Caco-2 (cell line): ENCODE results near the gene CUL1. TPM values are rescaled to one million over a fixed set of nuclear protein-coding genes. Genes with fewer than 3 reads are reported as not detected.

ENCODE experiments used
- BruUV-seq: library from RNA; stranded (reverse); fragments of 400-500 nt; replicated peaks from 2 replicates; lab custom pipeline; 2021; lab: Mats Ljungman, UMichigan
- CTCF ChIA-PET: fragments of 300-600 bp; sonication (Branson Sonifier 250); formaldehyde crosslinking; loops from one replicate; lab custom pipeline; 2022; ENCODE audit warnings: antibody characterized with exemption; lab: Charles Lee
- POLR2A ChIA-PET: fragments of 300-600 bp; sonication (Branson Sonifier 250); formaldehyde crosslinking; loops from one replicate; lab custom pipeline; 2022; ENCODE audit warnings: antibody characterized with exemption; lab: Charles Lee
- DNase-seq, 2 experiments: peaks; one replicate each; pipeline versions ENCODE4 v3.0.0 to v3.0.0-alpha.2; 2020 to 2022
- H3K27me3 ChIP-seq: replicated peaks from 2 replicates; pipeline ENCODE4 v1.6.0; 2011; ENCODE audit warnings: low read length; ENCODE audit not compliant: control insufficient read depth, insufficient read depth
- H3K36me3 ChIP-seq: 2 replicates; pipeline ENCODE4 v1.5.1; 2011; ENCODE audit warnings: low read length; ENCODE audit not compliant: control insufficient read depth, insufficient read depth
- H3K4me1 ChIP-seq: fragments of 250-450 bp; sonication (Bioruptor Pico); 2 replicates; pipeline ENCODE4 v1.5.1; 2020; ENCODE audit warnings: mild to moderate bottlenecking
- H3K4me3 ChIP-seq: 2 replicates; pipeline ENCODE4 v1.5.1; 2011; ENCODE audit warnings: low read depth, mild to moderate bottlenecking, control low read depth, low read length
- H3K9me3 ChIP-seq: fragments of 250-450 bp; sonication (Bioruptor Pico); 2 replicates; pipeline ENCODE4 v1.5.1; 2020; ENCODE audit warnings: mild to moderate bottlenecking, moderate library complexity
- H3K27ac Mint-ChIP-seq: one replicate; pipeline ENCODE4 v1.8.0; 2022; ENCODE audit warnings: mixed read lengths; ENCODE audit not compliant: unreplicated experiment
- H3K27me3 Mint-ChIP-seq: one replicate; pipeline ENCODE4 v1.8.0; 2022; ENCODE audit warnings: mixed read lengths; ENCODE audit not compliant: insufficient read depth, unreplicated experiment
- H3K36me3 Mint-ChIP-seq: one replicate; pipeline ENCODE4 v1.8.0; 2022; ENCODE audit warnings: mild to moderate bottlenecking, mixed read lengths; ENCODE audit not compliant: insufficient read depth, unreplicated experiment
- H3K4me1 Mint-ChIP-seq: one replicate; pipeline ENCODE4 v1.8.0; 2022; ENCODE audit warnings: low read depth, mixed read lengths; ENCODE audit not compliant: unreplicated experiment
- H3K4me3 Mint-ChIP-seq: one replicate; pipeline ENCODE4 v1.8.0; 2022; ENCODE audit warnings: mild to moderate bottlenecking, moderate library complexity, mixed read lengths; ENCODE audit not compliant: unreplicated experiment
- H3K9me3 Mint-ChIP-seq: one replicate; pipeline ENCODE4 v1.8.0; 2022; ENCODE audit warnings: mixed read lengths; ENCODE audit not compliant: unreplicated experiment
- CTCF ChIP-seq, 2 experiments: fragments of 200-600 bp in 1 of 2; IDR thresholded peaks; 1 replicate in 1 of 2; 2 replicates in 1 of 2; pipeline versions ENCODE4 v1.5.1 to v1.8.0; 2011 to 2022; ENCODE audit warnings: antibody characterized with exemption in 1 of 2, control low read depth in 1 of 2, inconsistent platforms in 1 of 2, low read depth in 1 of 2, low read length in 1 of 2, mild to moderate bottlenecking in 1 of 2, moderate library complexity in 1 of 2; ENCODE audit not compliant: insufficient read depth in 1 of 2, severe bottlenecking in 1 of 2, unreplicated experiment in 1 of 2
- intact Hi-C: fragments of 100-400 bp; cut with micrococcal nuclease; formaldehyde crosslinking; loops from one replicate; pipeline ENCODE4 v1.10.0; 2022; ENCODE audit not compliant: unreplicated experiment
- total RNA-seq: library from RNA; stranded (reverse); gene quantifications from 2 replicates; pipeline ENCODE4 v1.2.3, GENCODE V29; 2022

Gene CUL1
- total RNA-seq, 1 experiment from 2014 or later = 71.9 TPM

- Mint-ChIP-seq H3K27me3 (no peaks in the 10 kb centered on the region), H3K4me3 (no peak overlapping the region), H3K9me3 (no peaks in the 10 kb centered on the region), H3K4me1 (no peaks in the 10 kb centered on the region), H3K36me3 (peaks cover 97% of the 10 kb centered on the region), H3K27ac (no peak overlapping the region)
- POLR2A ChIA-PET = no interaction called here
- Histone ChIP-seq H3K36me3 (peaks cover 7% of the 10 kb centered on the region; the same call in 1 of the 2 replicates), H3K9me3 (0 out of 2 replicates have a peak, but pooled peaks cover 3% of the 10 kb centered on the region), H3K4me3 (no peak overlapping the region), H3K27me3 (no peaks in the 10 kb centered on the region), H3K4me1 (no peaks in the 10 kb centered on the region)
- BruUV-seq = no TSS peak
- CTCF ChIA-PET = no interaction called here
- intact Hi-C loops = no loop called here
- no peak for DNase-seq
- no peak for TF ChIP-seq CTCF (IDR thresholded peaks at IDR 0.05; ENCODE audit: insufficient read depth in 1 of 2, low read depth in 1 of 2, low read length in 1 of 2, severe bottlenecking in 1 of 2, unreplicated experiment in 1 of 2)
Measured at GRCh38 chr7:148791546-148791945, 92.8 kb downstream of the CUL1 start.

GRCh38 chr7:148793590-148793989 is 94.9 kb downstream of the CUL1 start:
- intact Hi-C loops = no loop called here
- no TSS peak for BruUV-seq
- Mint-ChIP-seq H3K36me3 (peaks cover 96% of the 10 kb centered on the region), H3K27ac (no peak overlapping the region), H3K4me1 (no peaks in the 10 kb centered on the region), H3K9me3 (no peaks in the 10 kb centered on the region), H3K4me3 (no peak overlapping the region), H3K27me3 (no peaks in the 10 kb centered on the region)
- no peak overlapping the region for H3K4me3 ChIP-seq
- no peak for DNase-seq
- CTCF ChIA-PET = no interaction called here
- POLR2A ChIA-PET = no interaction called here
- H3K4me1 ChIP-seq = no peaks in the 10 kb centered on the region
- peaks cover 7% of the 10 kb centered on the region; the same call in 1 of the 2 replicates for H3K36me3 ChIP-seq
- no peak for TF ChIP-seq CTCF (IDR thresholded peaks at IDR 0.05; ENCODE audit: insufficient read depth in 1 of 2, low read depth in 1 of 2, low read length in 1 of 2, severe bottlenecking in 1 of 2, unreplicated experiment in 1 of 2)
- H3K9me3 ChIP-seq = 0 out of 2 replicates have a peak, but pooled peaks cover 3% of the 10 kb centered on the region
- H3K27me3 ChIP-seq = no peaks in the 10 kb centered on the region

GRCh38 chr7:148794476-148794875 is 95.8 kb downstream of the CUL1 start:
- BruUV-seq = no TSS peak
- H3K9me3 ChIP-seq = 0 out of 2 replicates have a peak, but pooled peaks cover 3% of the 10 kb centered on the region
- ChIA-PET CTCF (no interaction called here), POLR2A (no interaction called here)
- Mint-ChIP-seq H3K36me3 (peaks cover 96% of the 10 kb centered on the region), H3K27ac (no peak overlapping the region), H3K4me1 (no peaks in the 10 kb centered on the region), H3K9me3 (no peaks in the 10 kb centered on the region), H3K27me3 (no peaks in the 10 kb centered on the region), H3K4me3 (no peak overlapping the region)
- H3K4me1 ChIP-seq = no peaks in the 10 kb centered on the region
- TF ChIP-seq CTCF (IDR thresholded peaks at IDR 0.05; ENCODE audit: insufficient read depth in 1 of 2, low read depth in 1 of 2, low read length in 1 of 2, severe bottlenecking in 1 of 2, unreplicated experiment in 1 of 2) = no peak
- no peaks in the 10 kb centered on the region for H3K27me3 ChIP-seq
- peaks cover 7% of the 10 kb centered on the region; the same call in 1 of the 2 replicates for H3K36me3 ChIP-seq
- intact Hi-C loops = no loop called here
- no peak overlapping the region for H3K4me3 ChIP-seq
- no peak for DNase-seq
